ENCODE measurements around the gene WHAMM. TPM values are rescaled to one million over a fixed set of nuclear protein-coding genes. Genes with fewer than 3 reads are reported as not detected.

WHAMM gene
- total RNA-seq, 2 experiments from 2014 or later: 86.4 to 87.7 TPM

DNA sequence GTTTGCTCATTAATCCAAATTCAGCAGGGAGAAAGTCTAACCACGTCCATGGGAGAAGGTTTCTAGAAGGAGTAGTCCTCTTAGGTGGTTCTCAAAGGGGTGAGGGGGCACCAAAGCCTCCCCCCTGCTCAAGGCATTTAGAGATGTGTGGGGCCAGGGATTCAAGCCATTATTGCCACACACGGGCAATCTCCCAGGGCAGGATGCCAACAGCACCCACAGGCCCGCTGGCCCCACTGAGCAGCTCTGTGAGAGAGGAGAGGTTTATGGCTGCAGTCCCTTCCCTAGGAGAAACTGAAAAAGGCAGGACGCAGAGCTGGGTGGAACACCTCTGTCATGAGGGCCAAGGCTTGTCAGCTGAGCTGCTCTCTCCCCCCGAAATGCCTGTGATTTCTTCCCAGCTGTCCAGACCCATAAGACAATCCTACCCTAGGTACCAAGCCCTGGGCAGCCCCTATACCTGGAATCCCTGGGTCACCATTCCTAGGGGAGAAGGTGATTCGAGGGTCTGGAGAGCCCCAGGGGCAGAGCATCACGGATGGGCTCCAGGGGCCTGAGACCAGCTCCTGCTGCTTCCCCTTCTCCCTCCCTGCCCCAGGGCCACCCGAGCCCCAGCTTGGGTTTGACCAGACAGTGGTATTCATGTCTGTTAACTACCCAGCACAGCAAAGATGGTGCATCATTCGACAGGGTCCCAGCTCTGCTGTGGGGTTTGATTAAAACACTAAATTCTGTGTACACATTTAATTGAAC, 39.0 kb downstream of the WHAMM start:
- no peaks in the 10 kb centered on the region for H3K36me3 ChIP-seq (ENCODE audit: insufficient read depth, low read length)
- no peaks in the 10 kb centered on the region for H3K27me3 ChIP-seq (ENCODE audit: control insufficient read depth in 1 of 2, insufficient read depth in 2 of 2, low read length in 2 of 2)
- CTCF ChIA-PET: no interaction called here
- no peak overlapping the region for H3K4me3 ChIP-seq (ENCODE audit: low read length)
- H3K4me1 ChIP-seq (ENCODE audit: insufficient read depth, low read length): peaks cover 4% of the 10 kb centered on the region
- POLR2A ChIA-PET: no interaction called here
- Mint-ChIP-seq H3K27me3 (no peaks in the 10 kb centered on the region), H3K27ac (no peak overlapping the region), H3K36me3 (ENCODE audit: low read depth) (peaks cover 4% of the 10 kb centered on the region), H3K9me3 (no peaks in the 10 kb centered on the region), H3K4me1 (ENCODE audit: low read depth) (peaks cover 22% of the 10 kb centered on the region), H3K4me3 (no peak overlapping the region)
- DNase-seq (no peak), ATAC-seq (ENCODE audit: poor library complexity) (no peak)
- no peak for TF ChIP-seq CTCF (IDR thresholded peaks at IDR 0.05)
- no peaks in the 10 kb centered on the region for H3K9me3 ChIP-seq (ENCODE audit: control insufficient read depth in 1 of 2, insufficient read depth in 1 of 2, low read length in 2 of 2)
- H3K27ac ChIP-seq (ENCODE audit: low read depth in 1 of 2, low read length in 2 of 2): no peak overlapping the region
- intact Hi-C loops (cut with DNase I, micrococcal nuclease): no loop called here

- Histone ChIP-seq H3K4me3 (ENCODE audit: low read length) (no peak overlapping the region), H3K36me3 (ENCODE audit: insufficient read depth, low read length) (no peaks in the 10 kb centered on the region), H3K27ac (ENCODE audit: low read depth in 1 of 2, low read length in 2 of 2) (no peak overlapping the region), H3K27me3 (ENCODE audit: control insufficient read depth in 1 of 2, insufficient read depth in 2 of 2, low read length in 2 of 2) (no peaks in the 10 kb centered on the region), H3K4me1 (ENCODE audit: insufficient read depth, low read length) (peaks cover 1% of the 10 kb centered on the region), H3K9me3 (ENCODE audit: control insufficient read depth in 1 of 2, insufficient read depth in 1 of 2, low read length in 2 of 2) (no peaks in the 10 kb centered on the region)
- intact Hi-C loops (cut with DNase I, micrococcal nuclease): no loop called here
- peaks cover 22% of the 10 kb centered on the region for H3K4me1 Mint-ChIP-seq (ENCODE audit: low read depth)
- DNase-seq (peak in 10 of 14 experiments; percentile 12 to 74 (median 39)), ATAC-seq (ENCODE audit: poor library complexity) (peak; percentile 53)
- H3K36me3 Mint-ChIP-seq (ENCODE audit: low read depth): peaks cover under 1% of the 10 kb centered on the region
- H3K27me3 Mint-ChIP-seq: no peaks in the 10 kb centered on the region
- TF ChIP-seq CTCF (IDR thresholded peaks at IDR 0.05): peak; percentile 43
- ChIA-PET CTCF (interaction anchor here (0.6 to 1.2 kb wide), 4 partner anchors 13 to 319 kb away, joined by 3 to 4 read pairs (median 3); no protein-coding TSS in a partner anchor), POLR2A (interaction anchor here (0.6 kb wide), 1 partner anchor 39 kb away, joined by 4 read pairs; no protein-coding TSS in a partner anchor)
- H3K9me3 Mint-ChIP-seq: no peaks in the 10 kb centered on the region
- H3K4me3 Mint-ChIP-seq: no peak overlapping the region
- no peak overlapping the region for H3K27ac Mint-ChIP-seq
Measured at GRCh38 chr15:82849556-82850512, 40.4 kb downstream of the WHAMM start.

- intact Hi-C loops (cut with DNase I, micrococcal nuclease): no loop called here
Measured at GRCh38 chr15:82850731-82851130, 41.3 kb downstream of the WHAMM start.

More at GRCh38 chr15:82850731-82851130, 41.3 kb downstream of the WHAMM start:
- Histone ChIP-seq H3K27me3 (ENCODE audit: control insufficient read depth in 1 of 2, insufficient read depth in 2 of 2, low read length in 2 of 2) (no peaks in the 10 kb centered on the region), H3K27ac (ENCODE audit: low read depth in 1 of 2, low read length in 2 of 2) (no peak overlapping the region), H3K4me3 (ENCODE audit: low read length) (no peak overlapping the region), H3K9me3 (ENCODE audit: control insufficient read depth in 1 of 2, insufficient read depth in 1 of 2, low read length in 2 of 2) (no peaks in the 10 kb centered on the region), H3K36me3 (ENCODE audit: insufficient read depth, low read length) (no peaks in the 10 kb centered on the region), H3K4me1 (ENCODE audit: insufficient read depth, low read length) (no peaks in the 10 kb centered on the region)
- no peak for DNase-seq
- H3K27me3 Mint-ChIP-seq: no peaks in the 10 kb centered on the region
- ATAC-seq (ENCODE audit: poor library complexity): no peak
- peaks cover 17% of the 10 kb centered on the region for H3K4me1 Mint-ChIP-seq (ENCODE audit: low read depth)
- no peaks in the 10 kb centered on the region for H3K36me3 Mint-ChIP-seq (ENCODE audit: low read depth)
- no peak overlapping the region for H3K4me3 Mint-ChIP-seq
- H3K27ac Mint-ChIP-seq: no peak overlapping the region
- no peaks in the 10 kb centered on the region for H3K9me3 Mint-ChIP-seq
- POLR2A ChIA-PET: no interaction called here
- CTCF ChIA-PET: no interaction called here
- TF ChIP-seq CTCF (IDR thresholded peaks at IDR 0.05): no peak

Data from CD4-positive, alpha-beta T cell (primary cell).